NCI-H510A (cell line): ENCODE measurements around the gene HS2ST1.
"Not testable (repeated sequence)": the region's sequence is repeated elsewhere in the genome, so short reads cannot be mapped to it uniquely, and the experiment has no call there.

Experiments used
- DNase-seq: peaks from one replicate; lab custom pipeline; 2025; lab: John Stamatoyannopoulos, UW

Gene HS2ST1

GRCh38 chr1:86971778-86972177 lies 57.3 kb downstream of the HS2ST1 start:
- no peak for DNase-seq

- no peak for DNase-seq
These were observed 57.8 kb downstream of the HS2ST1 start for GRCh38 chr1:86972262-86972661.

DNA sequence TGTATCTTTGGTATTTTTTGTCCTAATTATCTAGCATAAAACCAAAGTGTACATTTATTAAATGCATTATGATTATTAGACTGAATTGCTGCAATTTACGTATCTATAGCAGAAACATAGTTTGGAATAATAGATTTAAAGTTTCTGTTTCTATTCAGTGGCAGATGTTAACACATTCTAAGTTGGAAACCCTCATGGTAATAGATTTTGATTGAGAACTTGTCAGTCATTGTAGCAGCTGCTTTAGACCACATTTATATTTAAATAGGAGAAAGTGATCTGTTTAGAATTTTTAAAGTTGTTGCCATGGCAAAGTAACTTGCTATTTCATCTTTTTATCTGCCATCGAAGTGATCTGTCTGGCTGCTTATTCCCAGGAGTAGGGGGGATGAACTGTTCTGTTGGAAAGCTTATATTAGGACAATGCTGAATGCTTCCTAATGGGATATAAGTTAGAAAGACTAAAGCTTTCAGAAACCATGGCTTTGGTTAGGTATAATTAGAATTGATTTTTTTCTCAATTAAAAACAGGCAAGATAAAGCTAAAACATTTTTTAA lies 61.6 kb downstream of the HS2ST1 start:
- no peak for DNase-seq

DNA sequence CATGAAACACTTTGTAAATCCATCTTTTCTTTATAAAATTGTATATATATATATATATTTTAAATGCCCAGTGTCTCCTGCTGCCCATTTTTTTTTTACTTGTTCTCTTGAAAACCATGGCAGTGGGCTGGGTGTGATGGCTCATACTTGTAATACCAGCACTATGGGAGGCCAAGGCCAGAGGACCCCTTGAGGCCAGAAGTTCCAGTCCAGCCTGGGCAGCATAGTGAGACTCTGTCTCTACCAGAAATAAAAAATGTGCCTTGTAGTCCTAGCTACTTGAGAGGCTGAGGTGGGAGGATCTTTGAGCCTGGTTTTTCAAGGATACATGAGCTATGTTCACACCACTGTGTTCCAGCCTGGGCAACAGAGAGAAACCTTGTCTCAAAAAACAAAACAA lies 62.2 kb downstream of the HS2ST1 start:
- no peak for DNase-seq

- no peak for DNase-seq
These were observed 67.2 kb downstream of the HS2ST1 start for GRCh38 chr1:86981482-86982213.

DNA sequence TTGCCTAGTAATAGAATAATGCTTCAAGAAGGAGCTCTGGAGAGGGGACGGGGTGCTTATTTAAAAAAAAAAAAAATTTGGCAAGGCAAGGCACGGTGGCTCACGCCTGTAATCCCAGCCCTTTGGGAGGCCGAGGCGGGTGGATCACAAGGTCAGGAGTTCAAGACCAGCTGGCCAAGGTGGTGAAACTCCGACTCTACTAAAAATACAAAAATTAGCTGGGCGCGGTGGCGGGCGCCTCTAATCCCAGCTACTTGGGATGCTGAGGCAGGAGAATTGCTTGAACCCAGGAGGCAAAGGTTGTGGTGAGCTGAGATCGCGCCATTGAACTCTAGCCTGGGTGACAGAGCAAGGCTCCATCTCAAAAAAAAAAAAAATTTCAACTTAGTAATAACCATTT lies 69.2 kb downstream of the HS2ST1 start:
- not testable (repeated sequence) for DNase-seq

- DNase-seq: no peak
These were observed 73.0 kb downstream of the HS2ST1 start for GRCh38 chr1:86987446-86987845.

- no peak for DNase-seq
These were observed 74.4 kb downstream of the HS2ST1 start for GRCh38 chr1:86988835-86989234.

- not testable (repeated sequence) for DNase-seq
These were observed 75.3 kb downstream of the HS2ST1 start for GRCh38 chr1:86989690-86990089.

- DNase-seq: no peak
These were observed 76.4 kb downstream of the HS2ST1 start for GRCh38 chr1:86990826-86991225.

GRCh38 chr1:86991549-86992186 lies 77.2 kb downstream of the HS2ST1 start:
- no peak for DNase-seq

DNA sequence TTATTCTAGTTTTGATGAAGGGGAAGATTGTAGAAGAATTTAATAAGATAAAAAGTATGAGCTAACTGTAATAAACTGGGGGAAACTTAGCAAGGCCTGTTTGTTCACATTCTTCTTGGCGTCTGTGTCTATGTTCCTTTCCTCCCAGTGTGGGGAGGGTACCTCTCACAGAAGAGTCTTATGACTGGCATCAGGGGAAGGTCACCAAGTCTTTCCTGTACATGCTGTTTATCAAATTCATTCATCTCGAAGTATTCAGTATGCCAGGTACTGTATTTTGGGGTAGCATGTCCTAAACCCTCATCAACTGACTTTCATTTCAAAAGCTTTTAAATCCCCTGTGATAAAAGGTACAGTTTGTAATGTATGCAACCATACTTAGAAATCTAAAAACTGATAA lies 78.4 kb downstream of the HS2ST1 start:
- no peak for DNase-seq

DNA sequence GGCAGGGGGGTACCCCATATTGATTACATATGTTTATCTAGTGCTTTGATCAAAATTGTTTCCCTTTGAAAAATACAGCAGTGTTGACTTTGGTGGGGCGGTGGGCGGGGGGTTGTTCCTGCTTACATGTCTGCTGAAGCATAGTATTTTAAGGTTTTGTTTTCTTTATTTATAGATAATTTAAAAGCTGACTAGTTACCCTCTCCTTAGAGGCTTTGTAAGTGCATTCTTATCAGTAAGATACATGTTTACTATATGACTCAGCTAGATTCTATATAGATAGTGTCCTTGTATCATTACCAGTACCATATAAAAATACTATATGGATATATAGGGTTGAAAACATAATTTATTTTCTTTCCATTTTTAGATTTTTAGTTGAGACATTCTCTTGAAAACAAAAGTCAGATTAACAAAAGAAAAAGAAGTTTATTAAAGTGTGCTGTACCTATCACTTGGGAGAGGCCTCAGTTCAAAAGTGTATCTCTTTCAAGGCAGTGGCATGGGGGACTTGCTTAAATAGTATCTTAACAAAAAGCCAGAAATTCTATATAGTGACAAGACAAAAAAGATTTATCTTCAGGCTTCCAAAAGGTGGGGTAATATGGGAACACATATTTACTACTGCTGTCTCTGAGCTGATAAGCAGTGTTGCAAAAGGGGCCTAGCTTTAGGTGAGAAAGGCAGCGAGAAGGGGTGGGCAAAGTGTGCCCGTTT lies 79.0 kb downstream of the HS2ST1 start:
- DNase-seq: no peak

GRCh38 chr1:86994061-86994460 lies 79.6 kb downstream of the HS2ST1 start:
- no peak for DNase-seq

GRCh38 chr1:86997538-86997937 lies 83.1 kb downstream of the HS2ST1 start:
- no peak for DNase-seq

DNA sequence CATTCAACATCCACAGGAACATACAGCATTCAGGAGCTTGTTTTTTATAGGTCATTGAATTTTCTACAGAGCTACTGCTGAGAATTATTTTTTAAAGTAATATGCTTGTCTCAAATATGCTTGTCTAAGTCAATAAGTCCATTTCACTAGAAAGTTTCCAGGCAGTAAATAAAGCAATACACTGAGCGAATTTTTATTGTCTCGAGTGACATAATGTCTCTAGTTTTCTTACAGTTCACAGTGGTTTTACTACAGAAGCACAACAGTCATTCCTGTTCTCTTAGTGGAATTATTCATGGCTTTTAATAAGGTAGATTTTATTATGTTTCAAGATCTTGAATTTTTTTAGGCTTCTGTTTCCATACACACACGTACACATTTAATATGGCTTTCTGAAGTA lies 83.8 kb downstream of the HS2ST1 start:
- no peak for DNase-seq

DNA sequence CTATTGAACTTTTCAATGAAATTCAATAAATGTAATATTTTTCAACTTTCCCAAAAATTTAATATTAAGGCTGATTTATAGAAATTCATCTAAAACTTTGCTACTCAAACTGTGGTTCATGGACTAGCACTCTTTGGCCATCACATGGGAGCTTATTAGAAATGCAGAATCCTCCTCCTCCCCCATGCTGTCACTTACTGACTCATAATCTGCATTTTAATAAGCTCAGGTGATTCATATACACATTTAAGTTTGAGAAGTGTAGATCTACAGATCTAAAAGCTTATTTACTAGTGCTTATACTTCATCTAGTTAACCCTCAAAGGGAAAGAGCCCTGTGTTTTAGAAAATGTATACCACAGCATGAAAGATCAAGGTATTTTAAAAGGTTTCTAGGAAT lies 84.3 kb downstream of the HS2ST1 start:
- no peak for DNase-seq

DNA sequence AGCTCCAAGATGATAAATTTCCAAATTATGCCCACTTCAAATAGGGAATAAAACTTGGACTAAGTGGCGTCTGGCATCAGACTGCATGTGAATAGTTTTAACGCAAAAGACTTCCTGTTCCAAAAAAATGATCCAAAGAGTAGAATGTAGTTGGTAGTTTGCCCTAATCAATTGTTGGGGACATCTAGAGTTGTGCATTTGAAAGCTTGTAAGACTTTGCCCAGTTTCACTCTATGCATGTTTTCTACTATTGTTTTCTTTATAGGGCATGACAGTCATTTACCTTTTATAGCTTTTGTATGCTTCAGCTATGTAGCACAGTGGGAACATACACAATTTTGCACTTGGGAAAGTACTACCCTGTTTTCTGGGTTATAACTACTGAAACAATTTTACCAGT lies 86.0 kb downstream of the HS2ST1 start:
- DNase-seq: no peak

DNA sequence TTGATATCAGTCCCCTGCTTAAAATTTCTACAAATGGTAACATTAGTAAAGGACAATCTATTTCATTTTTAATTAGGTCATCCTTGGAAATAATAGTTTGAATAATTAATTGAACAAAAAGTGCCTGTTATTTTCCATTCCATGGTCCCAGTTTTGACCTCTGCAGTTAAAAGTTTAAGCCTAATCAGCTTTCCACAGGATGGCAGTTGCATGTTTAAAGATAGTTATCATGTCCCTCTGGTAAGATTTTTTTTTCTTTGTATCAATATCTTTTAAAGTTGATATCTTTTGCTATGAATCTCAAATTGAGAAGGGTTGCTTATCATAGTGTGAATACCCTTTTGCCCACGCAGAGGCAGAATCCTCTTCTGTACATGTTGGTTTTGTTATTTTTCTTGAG lies 90.4 kb downstream of the HS2ST1 start:
- no peak for DNase-seq

- DNase-seq: no peak
These were observed 92.9 kb downstream of the HS2ST1 start for GRCh38 chr1:87007323-87007722.

DNA sequence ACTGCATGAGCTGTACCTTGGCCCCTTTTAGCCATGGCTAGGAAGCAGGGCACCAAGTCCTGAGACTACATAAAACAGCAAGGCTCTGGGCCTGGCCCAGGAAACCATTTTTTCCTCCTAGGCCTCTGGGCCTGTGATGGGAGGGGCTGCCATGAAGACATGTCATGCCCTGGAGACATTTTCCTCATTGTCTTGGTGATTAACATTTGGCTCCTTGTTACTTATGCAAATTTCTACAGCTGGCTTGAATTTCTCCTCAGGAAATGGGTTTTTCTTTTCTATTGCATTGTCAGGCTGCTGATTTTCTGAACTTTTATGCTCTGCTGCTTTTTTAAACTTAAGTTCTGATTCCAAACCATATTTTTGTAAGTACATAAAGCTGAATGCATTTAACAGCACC lies 99.0 kb downstream of the HS2ST1 start:
- DNase-seq: not testable (repeated sequence)

GRCh38 chr1:87017998-87018672 lies 103.7 kb downstream of the HS2ST1 start:
- DNase-seq: peak; percentile 14
